Vagina (tissue), 2 donors: ENCODE measurements around the gene GNAS-AS1. TPM values are rescaled to one million over a fixed set of nuclear protein-coding genes. Genes with fewer than 3 reads are reported as not detected.

Source experiments
- DNase-seq, 2 donors: peaks; one replicate each; pipeline ENCODE4 v3.0.0-alpha.2; 2017; ENCODE audit errors: extremely low spot score in 2 of 2
- H3K27ac ChIP-seq: fragments of 200-600 bp; sonication (generic); one replicate; pipeline ENCODE4 v1.5.1; 2019
- H3K27me3 ChIP-seq: fragments of 200-600 bp; sonication (generic); one replicate; pipeline ENCODE4 v1.5.1; 2019
- H3K36me3 ChIP-seq, 2 donors: fragments of 200-600 bp; sonication (generic); one replicate each; pipeline ENCODE4 v1.5.1; 2017 to 2019
- H3K4me1 ChIP-seq: fragments of 200-600 bp; sonication (generic); one replicate; pipeline ENCODE4 v1.5.1; 2019
- H3K4me3 ChIP-seq, 2 donors: fragments of 200-600 bp; sonication (generic); 1 replicate in 1 of 2; 2 replicates in 1 of 2; pipeline ENCODE4 v1.5.1; 2016 to 2019
- H3K9me3 ChIP-seq: fragments of 200-600 bp; sonication (generic); one replicate; pipeline ENCODE4 v1.5.1; 2019
- CTCF ChIP-seq, 3 experiments: fragments of 450-650 bp in 2 of 3; fragments of 200-600 bp in 1 of 3; sonication (generic) in 1 of 3; IDR thresholded peaks; one replicate each; pipeline ENCODE4 v1.5.1; 2017 to 2019; ENCODE audit warnings: antibody characterized with exemption in 3 of 3, mild to moderate bottlenecking in 2 of 3, moderate library complexity in 2 of 3
- POLR2A ChIP-seq, 2 donors: fragments of 450-650 bp; IDR thresholded peaks; one replicate each; pipeline ENCODE4 v1.6.1; 2017; ENCODE audit warnings: antibody characterized with exemption in 2 of 2, mild to moderate bottlenecking in 2 of 2, moderate library complexity in 2 of 2
- POLR2AphosphoS5 ChIP-seq, 2 donors: sonication (generic); formaldehyde crosslinking; IDR thresholded peaks; one replicate each; pipeline ENCODE4 v1.9.0; 2017; ENCODE audit warnings: antibody characterized with exemption in 2 of 2, mild to moderate bottlenecking in 2 of 2, low read depth in 1 of 2; ENCODE audit not compliant: insufficient read depth in 1 of 2
- intact Hi-C: fragments of 100-400 bp; cut with DNase I; formaldehyde crosslinking; loops from one replicate; pipeline ENCODE4 v1.15.1; 2023
- total RNA-seq: library from RNA; depleted of rRNA; stranded (reverse); fragments of >200 nt; gene quantifications from one replicate; pipeline ENCODE4 v1.2.3, GENCODE V29; 2016

Gene GNAS-AS1
- total RNA-seq, 1 donor from 2014 or later = not detected

GRCh38 chr20:58813369-58813768 is 37.3 kb downstream of the GNAS-AS1 start:
- no peak for DNase-seq
- TF ChIP-seq CTCF (IDR thresholded peaks at IDR 0.05) (no peak), POLR2AphosphoS5 (IDR thresholded peaks at IDR 0.05; ENCODE audit: insufficient read depth in 1 of 2, low read depth in 1 of 2) (no peak), POLR2A (IDR thresholded peaks at IDR 0.05) (no peak)
- H3K27me3 ChIP-seq = no peaks in the 10 kb centered on the region
- H3K36me3 ChIP-seq = no peaks in the 10 kb centered on the region
- H3K27ac ChIP-seq = no peak overlapping the region
- no peaks in the 10 kb centered on the region for H3K4me1 ChIP-seq
- intact Hi-C loops = no loop called here
- no peak overlapping the region for H3K4me3 ChIP-seq
- H3K9me3 ChIP-seq = no peaks in the 10 kb centered on the region

- intact Hi-C loops = no loop called here
- Histone ChIP-seq H3K4me3 (no peak overlapping the region), H3K27ac (no peak overlapping the region), H3K36me3 (no peaks in the 10 kb centered on the region), H3K4me1 (no peaks in the 10 kb centered on the region), H3K27me3 (no peaks in the 10 kb centered on the region), H3K9me3 (no peaks in the 10 kb centered on the region)
- TF ChIP-seq POLR2A (IDR thresholded peaks at IDR 0.05) (no peak), POLR2AphosphoS5 (IDR thresholded peaks at IDR 0.05; ENCODE audit: insufficient read depth in 1 of 2, low read depth in 1 of 2) (no peak), CTCF (IDR thresholded peaks at IDR 0.05) (no peak)
- no peak for DNase-seq
Measured at GRCh38 chr20:58811334-58811733, 39.4 kb downstream of the GNAS-AS1 start.

- Histone ChIP-seq H3K27me3 (no peaks in the 10 kb centered on the region), H3K36me3 (no peaks in the 10 kb centered on the region), H3K9me3 (no peaks in the 10 kb centered on the region), H3K4me3 (no peak overlapping the region), H3K4me1 (no peaks in the 10 kb centered on the region), H3K27ac (no peak overlapping the region)
- intact Hi-C loops = no loop called here
- no peak for TF ChIP-seq POLR2AphosphoS5 (IDR thresholded peaks at IDR 0.05; ENCODE audit: insufficient read depth in 1 of 2, low read depth in 1 of 2)
- no peak for DNase-seq
Measured at GRCh38 chr20:58810879-58811250, 39.8 kb downstream of the GNAS-AS1 start.

- Histone ChIP-seq H3K36me3 (no peaks in the 10 kb centered on the region), H3K27ac (no peak overlapping the region), H3K4me3 (no peak overlapping the region), H3K9me3 (no peaks in the 10 kb centered on the region), H3K27me3 (no peaks in the 10 kb centered on the region), H3K4me1 (no peaks in the 10 kb centered on the region)
- intact Hi-C loops = no loop called here
- DNase-seq = no peak
- TF ChIP-seq CTCF (IDR thresholded peaks at IDR 0.05) (no peak), POLR2AphosphoS5 (IDR thresholded peaks at IDR 0.05; ENCODE audit: insufficient read depth in 1 of 2, low read depth in 1 of 2) (no peak), POLR2A (IDR thresholded peaks at IDR 0.05) (no peak)
Measured at GRCh38 chr20:58810116-58810878, 40.4 kb downstream of the GNAS-AS1 start.

GRCh38 chr20:58808271-58809046 is 42.2 kb downstream of the GNAS-AS1 start:
- H3K27ac ChIP-seq = no peak overlapping the region
- no peaks in the 10 kb centered on the region for H3K9me3 ChIP-seq
- DNase-seq = no peak
- no peaks in the 10 kb centered on the region for H3K27me3 ChIP-seq
- H3K4me1 ChIP-seq = no peaks in the 10 kb centered on the region
- H3K4me3 ChIP-seq = no peak overlapping the region
- TF ChIP-seq POLR2A (IDR thresholded peaks at IDR 0.05) (no peak), POLR2AphosphoS5 (IDR thresholded peaks at IDR 0.05; ENCODE audit: insufficient read depth in 1 of 2, low read depth in 1 of 2) (no peak), CTCF (IDR thresholded peaks at IDR 0.05) (no peak)
- intact Hi-C loops = no loop called here
- no peaks in the 10 kb centered on the region for H3K36me3 ChIP-seq
